ENCODE measurements around the gene SOX13.

DNA sequence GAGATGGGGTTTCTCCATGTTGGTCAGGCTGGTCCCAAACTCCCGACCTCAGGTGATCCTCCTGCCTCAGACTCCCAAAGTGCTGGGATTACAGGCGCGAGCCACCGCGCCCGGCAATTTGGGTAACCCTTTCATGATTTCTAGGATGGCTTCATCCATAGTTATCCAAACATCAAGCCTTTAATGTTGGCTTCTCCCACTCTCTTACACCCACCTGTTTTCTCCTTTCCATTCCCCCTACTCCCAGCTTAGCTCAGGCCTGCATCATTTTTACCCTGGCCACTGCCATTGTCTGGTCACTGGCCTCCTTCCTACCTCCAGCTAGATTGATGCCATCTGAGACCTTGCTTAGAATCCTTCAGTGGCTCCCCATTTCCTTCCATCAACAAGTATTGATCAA is 2.0 kb upstream of the SOX13 start:
- TF ChIP-seq, protein P1, sequence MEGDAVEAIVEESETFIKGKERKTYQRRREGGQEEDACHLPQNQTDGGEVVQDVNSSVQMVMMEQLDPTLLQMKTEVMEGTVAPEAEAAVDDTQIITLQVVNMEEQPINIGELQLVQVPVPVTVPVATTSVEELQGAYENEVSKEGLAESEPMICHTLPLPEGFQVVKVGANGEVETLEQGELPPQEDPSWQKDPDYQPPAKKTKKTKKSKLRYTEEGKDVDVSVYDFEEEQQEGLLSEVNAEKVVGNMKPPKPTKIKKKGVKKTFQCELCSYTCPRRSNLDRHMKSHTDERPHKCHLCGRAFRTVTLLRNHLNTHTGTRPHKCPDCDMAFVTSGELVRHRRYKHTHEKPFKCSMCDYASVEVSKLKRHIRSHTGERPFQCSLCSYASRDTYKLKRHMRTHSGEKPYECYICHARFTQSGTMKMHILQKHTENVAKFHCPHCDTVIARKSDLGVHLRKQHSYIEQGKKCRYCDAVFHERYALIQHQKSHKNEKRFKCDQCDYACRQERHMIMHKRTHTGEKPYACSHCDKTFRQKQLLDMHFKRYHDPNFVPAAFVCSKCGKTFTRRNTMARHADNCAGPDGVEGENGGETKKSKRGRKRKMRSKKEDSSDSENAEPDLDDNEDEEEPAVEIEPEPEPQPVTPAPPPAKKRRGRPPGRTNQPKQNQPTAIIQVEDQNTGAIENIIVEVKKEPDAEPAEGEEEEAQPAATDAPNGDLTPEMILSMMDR (IDR thresholded peaks at IDR 0.05), result no peak
- TF ChIP-seq EZH2 (IDR thresholded peaks at IDR 0.05) (no peak), EZH2phosphoT487 (IDR thresholded peaks at IDR 0.05) (no peak)

Measured in neural progenitor cell (in vitro differentiated cells).